IPS-20b (cell line): Measurements from ENCODE around the gene PCNX3.
"Not testable (repeated sequence)": the region's sequence is repeated elsewhere in the genome, so short reads cannot be mapped to it uniquely, and the experiment has no call there.

Source experiments
- H3K27ac ChIP-seq: one replicate; pipeline ENCODE4 v1.5.1; 2013; ENCODE audit warnings: low read length
- H3K27me3 ChIP-seq: 2 replicates; pipeline ENCODE4 v1.6.1; 2013; ENCODE audit warnings: mild to moderate bottlenecking, low read length, inconsistent platforms; ENCODE audit not compliant: insufficient read depth
- H3K36me3 ChIP-seq: 2 replicates; pipeline ENCODE4 v1.6.1; 2013; ENCODE audit warnings: low read depth, mild to moderate bottlenecking, inconsistent platforms, low read length, moderate library complexity; ENCODE audit not compliant: insufficient read depth
- H3K4me1 ChIP-seq: 2 replicates; pipeline ENCODE4 v1.6.1; 2013; ENCODE audit warnings: mild to moderate bottlenecking, control low read depth, inconsistent platforms, low read length, moderate library complexity; ENCODE audit not compliant: insufficient read depth
- H3K4me3 ChIP-seq: 2 replicates; pipeline ENCODE4 v1.5.1; 2013; ENCODE audit warnings: mild to moderate bottlenecking, low read length, inconsistent platforms
- H3K9ac ChIP-seq: 2 replicates; pipeline ENCODE4 v1.6.1; 2013; ENCODE audit warnings: low read depth, mild to moderate bottlenecking, inconsistent platforms, low read length, moderate library complexity
- H3K9me3 ChIP-seq: 2 replicates; pipeline ENCODE4 v1.6.1; 2013; ENCODE audit warnings: mild to moderate bottlenecking, low read depth, low read length, inconsistent platforms; ENCODE audit not compliant: insufficient read depth

Gene PCNX3

GRCh38 chr11:65655570-65656332, 40.2 kb downstream of the PCNX3 start:
- Histone ChIP-seq H3K4me1 (peaks cover 12% of the 10 kb centered on the region; the same call in 1 of the 2 replicates), H3K9ac (no peak overlapping the region), H3K36me3 (peaks cover 68% of the 10 kb centered on the region), H3K9me3 (no peaks in the 10 kb centered on the region), H3K27me3 (peaks cover 3% of the 10 kb centered on the region; the same call in 1 of the 2 replicates), H3K27ac (no peak overlapping the region), H3K4me3 (no peak overlapping the region)

DNA sequence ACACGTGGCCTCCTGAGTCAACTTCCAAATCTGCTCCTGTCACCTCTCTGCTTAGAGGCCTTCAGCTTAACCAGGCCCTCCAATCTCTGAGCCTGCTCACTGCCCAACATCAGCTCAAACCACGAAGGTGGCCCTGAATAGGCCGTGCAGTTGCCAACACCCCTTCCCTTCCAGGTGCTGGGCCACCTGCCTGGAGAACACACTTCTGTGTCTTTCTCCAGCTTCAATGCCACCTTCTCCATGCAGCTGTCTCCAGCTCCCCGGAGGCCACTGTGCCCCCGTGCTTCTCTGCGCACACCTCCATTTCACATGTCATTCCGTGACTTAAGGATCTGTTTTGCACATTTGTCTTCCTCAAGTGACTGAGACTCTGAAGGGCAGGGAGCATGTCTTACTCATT, 41.9 kb downstream of the PCNX3 start:
- Histone ChIP-seq H3K4me3 (no peak overlapping the region), H3K9ac (no peak overlapping the region), H3K27ac (no peak overlapping the region), H3K27me3 (no peaks in the 10 kb centered on the region), H3K4me1 (peaks cover 8% of the 10 kb centered on the region; the same call in 1 of the 2 replicates), H3K9me3 (no peaks in the 10 kb centered on the region), H3K36me3 (peaks cover 76% of the 10 kb centered on the region)

- Histone ChIP-seq H3K36me3 (peaks cover 76% of the 10 kb centered on the region), H3K4me3 (no peak overlapping the region), H3K4me1 (peaks cover 3% of the 10 kb centered on the region; the same call in 1 of the 2 replicates), H3K9me3 (no peaks in the 10 kb centered on the region), H3K27me3 (no peaks in the 10 kb centered on the region), H3K27ac (no peak overlapping the region), H3K9ac (no peak overlapping the region)
These were observed 42.8 kb downstream of the PCNX3 start for GRCh38 chr11:65658174-65659021.

DNA sequence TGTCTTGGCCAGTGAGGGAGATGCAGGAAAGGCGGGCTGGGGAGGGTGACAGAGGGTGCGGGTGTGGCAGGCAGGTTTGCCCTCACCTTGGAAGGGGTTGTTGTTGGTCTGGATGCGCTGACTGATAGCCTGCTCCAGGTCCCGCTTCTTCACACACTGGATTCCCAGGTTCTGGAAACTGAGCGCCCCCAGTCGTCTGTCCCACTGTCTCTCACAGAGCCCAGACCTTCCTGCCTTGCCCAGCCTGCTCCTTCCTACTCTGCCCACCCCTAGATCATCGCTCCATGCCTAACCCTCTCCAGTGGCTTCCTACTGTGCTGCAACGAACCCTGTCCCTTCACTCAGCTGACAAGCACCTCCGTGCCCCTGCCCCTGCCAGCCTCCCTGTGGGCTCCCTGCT, 44.5 kb downstream of the PCNX3 start:
- H3K9ac ChIP-seq, result no peak overlapping the region
- H3K27ac ChIP-seq, result no peak overlapping the region
- H3K27me3 ChIP-seq, result no peaks in the 10 kb centered on the region
- no peaks in the 10 kb centered on the region for H3K9me3 ChIP-seq
- H3K4me1 ChIP-seq, result no peaks in the 10 kb centered on the region
- no peak overlapping the region for H3K4me3 ChIP-seq
- H3K36me3 ChIP-seq, result peaks cover 62% of the 10 kb centered on the region

DNA sequence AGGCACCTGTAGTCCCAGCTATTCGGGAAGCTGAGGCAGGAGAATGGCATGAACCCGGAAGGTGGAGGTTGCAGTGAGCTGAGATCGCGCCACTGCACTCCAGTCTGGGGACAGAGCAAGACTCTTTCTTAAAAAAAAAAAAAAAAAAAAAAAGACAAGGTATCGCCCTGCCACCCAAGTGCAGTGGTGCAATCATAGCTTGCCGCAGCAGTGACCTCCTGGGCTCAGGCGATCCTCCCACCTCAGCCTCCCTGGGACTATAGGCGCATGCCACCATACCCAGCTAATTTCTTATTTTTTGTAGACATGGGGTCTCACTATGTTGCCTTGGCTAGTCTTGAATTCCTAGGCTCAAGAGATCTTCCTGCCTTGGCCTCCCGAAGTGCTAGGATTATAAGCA, 45.3 kb downstream of the PCNX3 start:
- H3K9ac ChIP-seq, H3K4me3 ChIP-seq, H3K9me3 ChIP-seq, H3K27ac ChIP-seq, H3K4me1 ChIP-seq, H3K27me3 ChIP-seq: not testable (repeated sequence)
- peaks cover 53% of the 10 kb centered on the region for H3K36me3 ChIP-seq

GRCh38 chr11:65661599-65662246, 46.1 kb downstream of the PCNX3 start:
- H3K4me3 ChIP-seq, result peak overlapping the region; percentile 99
- peak overlapping the region; percentile 91; the same call in 1 of the 2 replicates for H3K9ac ChIP-seq
- no peak overlapping the region for H3K27ac ChIP-seq
- no peaks in the 10 kb centered on the region for H3K27me3 ChIP-seq
- H3K36me3 ChIP-seq, result peaks cover 47% of the 10 kb centered on the region
- H3K9me3 ChIP-seq, result no peaks in the 10 kb centered on the region
- no peaks in the 10 kb centered on the region for H3K4me1 ChIP-seq

- Histone ChIP-seq H3K9me3 (no peaks in the 10 kb centered on the region), H3K9ac (peak overlapping the region; percentile 91; the same call in 1 of the 2 replicates), H3K36me3 (peaks cover 41% of the 10 kb centered on the region), H3K27me3 (no peaks in the 10 kb centered on the region), H3K27ac (no peak overlapping the region), H3K4me1 (no peaks in the 10 kb centered on the region), H3K4me3 (peak overlapping the region; percentile 99)
These were observed 46.7 kb downstream of the PCNX3 start for GRCh38 chr11:65662247-65662798.

GRCh38 chr11:65662799-65663638, 47.4 kb downstream of the PCNX3 start, which contains the start of gene RELA:
RELA (minus strand) TSS chr11:65662916; CDS start chr11:65662832, 84 bp downstream.
- Histone ChIP-seq H3K9ac (peak within 1 kb of the TSS; percentile 91; the same call in 1 of the 2 replicates), H3K4me1 (no peaks in the 10 kb centered on the region), H3K27me3 (no peaks in the 10 kb centered on the region), H3K27ac (peak within 1 kb of the TSS; percentile 72), H3K9me3 (no peaks in the 10 kb centered on the region), H3K36me3 (peaks cover 34% of the 10 kb centered on the region), H3K4me3 (peak within 1 kb of the TSS; percentile 99)

DNA sequence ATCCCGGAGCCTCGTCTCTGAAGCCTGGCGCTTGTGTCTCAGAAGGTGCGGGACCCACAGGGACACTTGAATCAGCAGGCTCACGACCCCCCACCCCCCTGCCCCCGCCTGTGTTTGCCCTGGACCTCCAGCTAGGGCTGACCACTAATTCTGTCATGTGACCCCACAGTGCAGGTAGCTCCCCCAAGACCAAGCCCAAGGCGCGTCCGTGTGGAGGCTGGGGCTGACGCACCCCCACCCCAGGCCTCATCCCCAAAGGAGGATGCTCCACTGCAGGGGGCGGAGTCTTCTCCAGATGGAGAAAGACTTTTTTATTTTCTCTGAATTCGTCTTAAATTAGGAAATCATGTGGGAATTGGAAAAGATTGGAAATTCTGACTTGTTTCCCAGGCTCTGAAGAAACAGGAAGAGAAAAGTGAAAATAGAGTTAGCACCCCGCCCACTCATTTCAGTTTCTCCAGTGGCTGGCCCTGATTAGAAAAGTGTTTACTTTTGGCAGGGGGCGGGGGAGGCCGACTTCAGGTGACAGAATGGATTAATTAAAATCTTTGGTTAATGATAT, 48.1 kb downstream of the PCNX3 start:
- Histone ChIP-seq H3K36me3 (peaks cover 27% of the 10 kb centered on the region), H3K4me1 (no peaks in the 10 kb centered on the region), H3K9ac (peak overlapping the region; percentile 90; the same call in 1 of the 2 replicates), H3K9me3 (no peaks in the 10 kb centered on the region), H3K27me3 (no peaks in the 10 kb centered on the region), H3K4me3 (peak overlapping the region; percentile 99), H3K27ac (peak overlapping the region; percentile 72)

GRCh38 chr11:65672180-65672860, 56.7 kb downstream of the PCNX3 start:
- Histone ChIP-seq H3K36me3 (no peaks in the 10 kb centered on the region), H3K27me3 (no peaks in the 10 kb centered on the region), H3K4me3 (no peak overlapping the region), H3K4me1 (no peaks in the 10 kb centered on the region), H3K27ac (no peak overlapping the region), H3K9me3 (no peaks in the 10 kb centered on the region), H3K9ac (no peak overlapping the region)
